Measurements from ENCODE around the gene NUDT15.

DNA sequence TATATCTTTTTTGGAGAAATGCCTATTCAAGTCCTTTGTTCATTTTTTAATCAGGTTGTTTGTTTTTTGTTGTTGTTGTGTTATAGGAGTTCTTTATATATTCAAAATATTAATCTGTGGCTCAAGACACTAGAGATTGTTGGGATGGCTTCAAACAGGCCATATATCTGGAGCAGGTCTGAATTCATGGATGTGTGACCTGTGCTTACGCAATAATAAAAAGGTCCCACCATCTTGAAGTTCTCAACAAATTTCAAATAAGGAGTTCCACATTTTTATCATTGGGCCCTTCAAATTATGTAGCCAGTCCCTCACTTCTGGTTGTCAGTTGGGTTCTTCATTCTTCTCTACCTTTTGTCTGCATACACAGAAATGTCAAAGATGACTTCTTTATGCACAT lies 17.7 kb upstream of the NUDT15 start:
- TF ChIP-seq, protein P1, sequence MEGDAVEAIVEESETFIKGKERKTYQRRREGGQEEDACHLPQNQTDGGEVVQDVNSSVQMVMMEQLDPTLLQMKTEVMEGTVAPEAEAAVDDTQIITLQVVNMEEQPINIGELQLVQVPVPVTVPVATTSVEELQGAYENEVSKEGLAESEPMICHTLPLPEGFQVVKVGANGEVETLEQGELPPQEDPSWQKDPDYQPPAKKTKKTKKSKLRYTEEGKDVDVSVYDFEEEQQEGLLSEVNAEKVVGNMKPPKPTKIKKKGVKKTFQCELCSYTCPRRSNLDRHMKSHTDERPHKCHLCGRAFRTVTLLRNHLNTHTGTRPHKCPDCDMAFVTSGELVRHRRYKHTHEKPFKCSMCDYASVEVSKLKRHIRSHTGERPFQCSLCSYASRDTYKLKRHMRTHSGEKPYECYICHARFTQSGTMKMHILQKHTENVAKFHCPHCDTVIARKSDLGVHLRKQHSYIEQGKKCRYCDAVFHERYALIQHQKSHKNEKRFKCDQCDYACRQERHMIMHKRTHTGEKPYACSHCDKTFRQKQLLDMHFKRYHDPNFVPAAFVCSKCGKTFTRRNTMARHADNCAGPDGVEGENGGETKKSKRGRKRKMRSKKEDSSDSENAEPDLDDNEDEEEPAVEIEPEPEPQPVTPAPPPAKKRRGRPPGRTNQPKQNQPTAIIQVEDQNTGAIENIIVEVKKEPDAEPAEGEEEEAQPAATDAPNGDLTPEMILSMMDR (IDR thresholded peaks at IDR 0.05; ENCODE audit: borderline replicate concordance, extremely low read depth, low read length, poor library complexity, severe bottlenecking) = no peak
- no peak for TF ChIP-seq EZH2 (IDR thresholded peaks at IDR 0.05; ENCODE audit: borderline replicate concordance, low read depth, low read length, severe bottlenecking)
